HG03442 (cell line): ENCODE results near the gene RTL5.
"Not testable (repeated sequence)": the region's sequence is repeated elsewhere in the genome, so short reads cannot be mapped to it uniquely, and the experiment has no call there.

Experiments used
- ATAC-seq: cut with Tn5 transposase; IDR thresholded peaks from one replicate; pipeline ENCODE4 v1.9.1; 2021; ENCODE audit warnings: mild to moderate bottlenecking, moderate library complexity; ENCODE audit not compliant: unreplicated experiment

Gene RTL5

DNA sequence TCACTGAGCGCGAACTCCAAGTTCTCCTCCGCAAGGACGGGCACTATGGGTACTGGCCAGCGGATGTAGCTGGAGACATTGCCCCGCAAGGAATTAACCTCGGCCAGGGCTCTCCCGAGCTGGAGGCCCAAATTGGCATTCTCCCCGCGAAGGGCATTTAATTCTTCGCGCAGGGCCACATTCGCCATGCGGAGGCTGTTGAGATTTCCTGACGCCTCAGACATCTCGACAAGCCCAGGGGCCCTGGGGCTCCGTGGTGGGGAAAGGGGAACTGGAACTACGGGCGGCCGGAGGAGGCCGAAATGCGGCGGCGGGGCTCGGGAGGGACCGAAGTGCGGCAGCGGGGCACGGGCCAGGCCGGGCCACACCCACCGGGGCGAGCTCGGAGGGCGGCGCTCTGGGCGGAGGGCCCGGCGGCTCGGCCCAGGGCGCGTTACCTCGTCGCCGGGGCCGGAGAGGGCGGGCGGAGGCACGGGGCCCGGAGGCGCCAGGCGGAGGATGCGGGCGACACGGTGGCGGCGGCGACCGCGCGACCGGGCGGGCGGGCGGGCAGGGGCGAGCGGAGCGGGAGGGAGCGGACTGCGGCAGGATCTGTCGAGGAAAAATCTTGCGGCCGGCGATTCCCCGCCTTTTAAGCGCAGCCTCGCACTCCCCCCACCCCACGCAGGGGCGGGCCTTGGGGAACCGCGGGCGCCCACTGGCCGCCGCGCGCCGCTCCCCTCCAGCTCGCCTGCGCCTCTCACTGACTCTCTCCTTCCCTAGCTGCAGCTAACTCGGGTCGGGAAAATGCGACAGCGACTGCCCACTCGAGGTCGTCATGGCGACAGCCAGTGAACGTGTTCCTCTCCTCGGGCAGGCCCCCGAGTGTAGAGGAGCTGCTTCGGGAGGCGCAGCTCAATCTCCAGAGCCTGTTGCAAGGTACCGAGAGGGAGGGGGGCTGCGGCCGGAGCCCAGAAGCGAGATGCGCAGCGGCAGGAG, at the start of gene RTL5:
Gene RTL5, minus strand, starts transcription at position 599 of the 978 bp plus-strand sequence.
- peak; percentile 63 for ATAC-seq

DNA sequence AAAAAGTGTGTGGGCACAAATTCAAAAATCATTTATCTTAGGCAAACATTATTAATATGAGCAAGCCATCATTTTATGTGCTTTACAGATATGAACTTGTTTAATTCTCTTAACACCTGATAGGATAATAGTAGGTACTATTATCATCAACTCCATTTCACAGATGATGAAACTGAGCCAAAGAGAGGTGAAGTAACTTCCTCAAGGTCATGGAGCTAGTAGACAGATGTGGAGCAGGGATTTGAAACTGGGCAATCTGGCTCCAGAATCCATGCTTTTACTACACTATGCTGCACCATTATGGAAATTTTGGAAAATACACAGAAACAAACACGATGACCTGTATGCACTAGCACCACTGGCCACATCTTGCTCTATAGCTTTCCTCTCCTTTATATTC, 48.8 kb upstream of the RTL5 start:
- ATAC-seq: no peak

GRCh38 chrX:72176981-72177380, 45.3 kb upstream of the RTL5 start:
- no peak for ATAC-seq

DNA sequence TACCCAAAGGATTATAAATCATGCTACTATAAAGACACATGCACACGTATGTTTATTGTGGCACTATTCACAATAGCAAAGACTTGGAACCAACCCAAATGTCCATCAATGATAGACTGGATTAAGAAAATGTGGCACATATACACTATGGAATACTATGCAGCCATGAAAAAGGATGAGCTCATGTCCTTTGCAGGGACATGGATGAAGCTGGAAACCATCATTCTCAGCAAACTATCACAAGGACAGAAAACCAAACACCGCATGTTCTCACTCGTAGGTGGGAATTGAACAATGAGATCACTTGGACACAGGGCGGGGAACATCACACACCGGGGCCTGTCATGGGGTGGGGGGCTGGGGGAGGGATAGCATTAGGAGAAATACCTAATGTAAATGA, 44.6 kb upstream of the RTL5 start:
- ATAC-seq: not testable (repeated sequence)

DNA sequence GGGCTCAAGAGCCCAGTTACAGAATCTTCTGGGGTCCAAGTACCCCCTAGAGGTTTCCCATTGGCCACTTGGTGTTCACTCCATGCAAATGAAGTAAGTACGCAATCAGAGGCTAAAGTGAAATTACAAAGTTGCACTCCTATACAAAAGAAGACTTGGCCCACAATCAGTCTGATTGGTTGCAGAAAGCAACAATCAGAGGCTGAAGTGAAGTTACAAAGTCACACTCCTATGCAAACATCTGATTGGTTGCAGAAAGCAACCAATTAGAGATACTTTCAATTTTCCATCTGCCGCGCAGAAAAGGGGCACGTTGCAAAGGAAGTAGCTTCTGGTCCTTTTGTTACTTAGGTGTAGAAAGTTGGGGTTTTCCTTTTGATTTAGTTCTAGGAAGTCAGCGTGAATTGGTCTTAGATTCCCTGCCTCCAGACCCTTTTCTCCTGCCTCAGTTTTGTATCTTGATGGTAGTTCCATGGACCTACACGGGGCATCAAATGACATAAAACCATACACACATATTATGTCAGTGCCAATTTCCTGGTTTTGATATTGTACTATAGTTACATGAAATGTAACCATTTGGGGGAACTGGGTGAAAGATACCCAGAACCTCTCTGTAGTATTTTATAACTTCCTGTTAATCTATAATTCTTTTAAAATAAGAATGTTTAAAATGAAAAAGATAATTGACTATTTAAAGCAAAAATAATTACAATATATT, 37.5 kb upstream of the RTL5 start:
- no peak for ATAC-seq

DNA sequence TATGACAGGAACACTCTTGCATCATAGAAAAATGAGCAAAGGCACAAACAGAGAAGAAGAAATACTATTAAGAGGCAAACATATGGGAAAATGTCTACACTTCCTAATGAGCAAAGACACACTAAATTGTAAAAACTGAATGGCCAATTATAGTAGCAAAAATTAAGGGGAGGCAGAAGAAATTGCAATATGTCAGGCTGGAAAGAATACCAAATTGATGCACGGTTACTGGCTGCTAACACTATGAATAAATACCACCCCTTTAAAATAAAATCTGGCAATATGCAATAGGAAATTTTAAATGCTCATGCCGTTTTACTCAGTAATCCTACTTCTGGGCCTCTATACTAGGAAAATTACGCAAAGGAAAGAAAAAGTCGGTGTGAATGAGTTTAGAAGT, 33.8 kb upstream of the RTL5 start:
- ATAC-seq: no peak

- ATAC-seq: no peak
Measured at GRCh38 chrX:72159769-72160168, 28.1 kb upstream of the RTL5 start.

GRCh38 chrX:72158773-72159172, 27.1 kb upstream of the RTL5 start:
- ATAC-seq: no peak

DNA sequence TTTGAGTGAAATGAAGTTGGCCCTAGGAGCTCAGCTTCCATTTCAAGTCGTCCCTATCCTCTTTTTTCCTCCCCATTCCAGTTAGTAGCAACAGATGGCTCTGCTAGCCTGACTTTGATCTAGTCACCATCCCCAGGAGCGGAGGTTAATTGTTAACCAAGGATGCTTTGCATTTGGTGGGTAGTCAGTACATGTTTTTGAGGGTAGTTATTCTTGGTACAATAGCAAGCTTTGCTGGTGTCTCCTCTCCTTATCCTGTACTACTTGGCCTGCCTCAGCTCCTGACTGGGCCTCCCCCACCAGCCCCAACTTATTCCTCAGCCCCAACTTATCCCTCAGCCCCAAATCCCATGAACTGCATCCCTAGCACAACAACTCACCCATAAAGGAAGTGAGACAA, 14.8 kb upstream of the RTL5 start:
- ATAC-seq: no peak

GRCh38 chrX:72145181-72145580, 13.5 kb upstream of the RTL5 start:
- no peak for ATAC-seq

- no peak for ATAC-seq
Measured at GRCh38 chrX:72143609-72143907, 11.8 kb upstream of the RTL5 start.

- no peak for ATAC-seq
Measured at GRCh38 chrX:72142794-72143608, 11.3 kb upstream of the RTL5 start.

GRCh38 chrX:72142094-72142793, 10.5 kb upstream of the RTL5 start:
- no peak for ATAC-seq

DNA sequence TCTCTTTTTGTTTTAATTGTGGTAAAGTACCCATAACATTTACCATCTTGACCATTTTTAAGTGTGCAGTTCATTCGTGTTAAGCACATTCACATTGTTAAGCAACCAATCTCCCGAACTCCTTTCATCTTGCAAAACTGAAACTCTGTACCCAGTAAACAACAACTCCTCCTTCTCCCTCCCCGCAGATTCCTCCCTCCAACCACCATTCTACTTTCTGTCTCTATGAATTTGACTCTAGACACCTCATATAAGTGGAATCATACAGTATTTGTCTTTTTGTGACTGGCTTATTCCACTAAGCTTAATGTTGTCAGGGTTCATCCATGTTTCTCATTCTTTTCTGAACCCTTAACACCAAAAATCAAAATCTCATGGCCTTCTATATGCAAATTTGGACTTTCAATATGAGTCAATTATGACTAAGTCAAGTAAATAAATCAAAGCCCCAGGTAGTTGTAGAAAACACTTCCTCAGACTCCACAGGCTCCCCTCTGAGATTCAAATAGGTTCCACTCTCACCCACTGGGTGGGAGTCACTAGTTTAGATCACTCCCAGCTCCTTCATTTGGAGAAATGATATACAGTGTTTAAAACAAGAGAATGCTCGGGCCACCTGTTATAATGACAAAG, 9.8 kb upstream of the RTL5 start:
- peak; percentile 61 for ATAC-seq

- no peak for ATAC-seq
Measured at GRCh38 chrX:72139538-72139937, 7.8 kb upstream of the RTL5 start.

DNA sequence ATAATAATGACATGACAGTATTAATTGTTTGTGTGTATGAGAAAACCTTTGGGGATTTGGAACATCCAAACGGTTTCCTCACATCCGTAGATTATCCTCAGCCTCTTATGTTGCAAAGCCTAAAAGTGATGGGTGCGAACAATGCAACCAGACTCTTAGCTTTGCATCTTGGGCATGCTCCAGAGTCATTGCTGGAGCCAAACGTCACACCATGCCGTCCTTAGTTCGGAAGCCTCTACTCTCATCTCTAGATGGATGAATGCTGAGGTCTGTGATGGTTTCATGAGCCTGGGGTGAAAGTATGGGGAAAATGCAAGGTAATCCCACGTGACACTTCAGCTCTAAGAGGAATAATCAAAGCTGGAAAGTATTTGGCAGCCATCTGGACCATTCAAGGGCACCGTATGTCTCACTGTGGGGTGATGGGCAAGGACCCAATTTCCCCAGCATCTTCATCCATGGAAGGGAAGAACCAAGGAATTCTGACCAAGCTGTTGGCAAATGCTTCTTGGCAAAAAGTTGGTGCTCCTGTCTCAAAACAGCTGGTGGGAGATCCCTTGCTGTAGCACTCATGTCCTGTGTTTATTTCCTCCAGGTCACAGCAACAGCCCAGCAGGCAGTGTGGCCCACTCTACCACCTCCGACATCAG, 6.3 kb upstream of the RTL5 start:
- ATAC-seq: no peak

DNA sequence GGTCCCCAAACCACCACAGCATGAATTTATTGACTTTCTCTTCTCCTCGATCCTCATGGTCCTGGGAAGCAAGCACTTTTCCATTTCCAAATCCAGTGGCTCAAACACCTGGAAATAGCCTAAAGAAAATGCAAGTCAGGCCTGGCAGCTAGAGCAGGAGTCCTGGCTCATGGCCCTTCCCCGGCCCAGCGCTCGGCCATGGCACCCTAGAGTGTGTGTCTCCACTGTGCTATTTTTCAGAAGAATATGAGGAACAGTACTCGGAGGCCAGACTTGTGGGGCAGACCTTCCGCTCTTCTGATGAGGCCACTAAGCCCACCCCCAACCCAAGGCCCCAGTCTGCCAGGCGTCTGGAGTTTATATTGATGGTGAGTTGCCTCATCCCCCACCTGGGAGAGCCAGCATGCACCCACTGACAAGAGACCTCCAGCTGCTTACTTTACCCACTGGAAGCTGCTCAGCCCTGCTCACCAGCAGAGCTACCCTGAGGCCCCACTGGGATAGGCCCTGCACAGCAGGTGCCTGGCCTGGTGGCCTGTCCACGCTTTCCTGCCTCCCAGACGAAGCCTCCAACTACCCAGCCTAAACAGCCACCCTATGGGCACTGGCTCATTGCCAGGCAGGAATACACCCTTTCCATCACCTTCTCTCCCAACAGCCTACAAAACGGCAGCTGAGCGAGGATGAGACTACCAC, 2.3 kb upstream of the RTL5 start:
- ATAC-seq: no peak

DNA sequence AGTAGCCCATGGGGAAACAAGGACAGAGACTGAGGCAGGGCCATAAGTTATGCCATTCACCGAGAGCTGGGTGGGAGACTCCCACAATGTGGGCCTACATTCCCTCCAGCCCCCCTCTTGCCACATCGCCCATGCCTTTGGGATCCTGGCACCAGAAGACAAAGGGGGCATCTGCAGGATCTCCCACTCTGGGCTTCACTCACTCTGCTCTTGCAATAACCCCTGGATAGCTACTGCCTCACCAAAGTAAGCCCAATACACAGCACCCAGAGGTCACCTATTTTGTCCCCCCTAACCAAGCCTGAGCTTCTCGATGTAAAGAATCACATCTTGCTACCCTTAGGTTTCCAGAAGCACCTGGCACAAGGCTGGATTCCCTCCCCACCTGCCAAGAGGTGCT, 741 bp upstream of the RTL5 start:
- no peak for ATAC-seq

GRCh38 chrX:72130762-72131250, 909 bp downstream of the RTL5 start:
- ATAC-seq: no peak
